ENCODE data around the gene RPL35A. TPM values are rescaled to one million over a fixed set of nuclear protein-coding genes. Genes with fewer than 3 reads are reported as not detected.

RPL35A gene
- total RNA-seq, 1 experiment from 2014 or later = 1,563 TPM

DNA sequence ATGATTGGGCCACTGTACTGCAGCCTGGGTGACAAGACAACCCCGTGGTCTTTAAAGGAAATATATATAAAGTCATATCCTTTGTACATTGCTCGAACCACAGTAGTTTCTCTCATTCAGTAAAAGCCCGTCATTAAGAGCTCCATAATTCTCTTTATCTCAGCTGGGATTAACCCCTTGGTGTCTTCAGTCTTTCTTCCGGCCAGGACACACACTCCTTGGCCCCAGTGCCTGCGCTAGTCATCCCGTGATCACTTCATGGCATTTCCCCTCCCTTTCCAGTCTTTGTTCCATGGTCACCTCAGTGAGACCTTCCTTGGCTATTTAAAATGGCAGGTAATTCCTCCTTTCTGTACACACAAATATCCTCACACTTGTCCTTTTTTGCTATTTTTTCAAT, 3.3 kb downstream of the RPL35A start:
- no peaks in the 10 kb centered on the region; the same call in 1 of the 2 replicates for H3K27me3 Mint-ChIP-seq (ENCODE audit: low read depth)
- no peak overlapping the region for H4K8ac ChIP-seq (replicated peaks; ENCODE audit: insufficient read length, low read depth, low read length)
- no peak overlapping the region for H2BK20ac ChIP-seq (ENCODE audit: low read depth, low read length, poor library complexity, severe bottlenecking)
- H3K4me1 Mint-ChIP-seq = peaks cover 35 to 43% of the 10 kb centered on the region in 2 experiments
- WGBS (ENCODE audit: extremely low coverage, insufficient read length, low lambda C conversion rate) = no CpG with 5 or more reads among the region's 6 CpGs
- H3K27me3 ChIP-seq (ENCODE audit: insufficient read depth, low read length) = no peaks in the 10 kb centered on the region
- H3K23ac ChIP-seq (ENCODE audit: insufficient read length, low read depth, low read length) = no peak overlapping the region
- H3K79me2 ChIP-seq (ENCODE audit: insufficient read depth, low read length) = peaks cover 11% of the 10 kb centered on the region; the same call in 1 of the 2 replicates
- H3K36me3 Mint-ChIP-seq (ENCODE audit: insufficient read depth in 1 of 3, low read depth in 3 of 3) = peaks cover 46 to 68% (median 58%) of the 10 kb centered on the region in 3 experiments
- TF ChIP-seq, protein P1, sequence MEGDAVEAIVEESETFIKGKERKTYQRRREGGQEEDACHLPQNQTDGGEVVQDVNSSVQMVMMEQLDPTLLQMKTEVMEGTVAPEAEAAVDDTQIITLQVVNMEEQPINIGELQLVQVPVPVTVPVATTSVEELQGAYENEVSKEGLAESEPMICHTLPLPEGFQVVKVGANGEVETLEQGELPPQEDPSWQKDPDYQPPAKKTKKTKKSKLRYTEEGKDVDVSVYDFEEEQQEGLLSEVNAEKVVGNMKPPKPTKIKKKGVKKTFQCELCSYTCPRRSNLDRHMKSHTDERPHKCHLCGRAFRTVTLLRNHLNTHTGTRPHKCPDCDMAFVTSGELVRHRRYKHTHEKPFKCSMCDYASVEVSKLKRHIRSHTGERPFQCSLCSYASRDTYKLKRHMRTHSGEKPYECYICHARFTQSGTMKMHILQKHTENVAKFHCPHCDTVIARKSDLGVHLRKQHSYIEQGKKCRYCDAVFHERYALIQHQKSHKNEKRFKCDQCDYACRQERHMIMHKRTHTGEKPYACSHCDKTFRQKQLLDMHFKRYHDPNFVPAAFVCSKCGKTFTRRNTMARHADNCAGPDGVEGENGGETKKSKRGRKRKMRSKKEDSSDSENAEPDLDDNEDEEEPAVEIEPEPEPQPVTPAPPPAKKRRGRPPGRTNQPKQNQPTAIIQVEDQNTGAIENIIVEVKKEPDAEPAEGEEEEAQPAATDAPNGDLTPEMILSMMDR (conservative IDR thresholded peaks at IDR 0.05) = no peak
- no peak overlapping the region for H3K56ac ChIP-seq (ENCODE audit: insufficient read length, low read depth, low read length)
- no peak overlapping the region for H2BK120ac ChIP-seq (ENCODE audit: low read depth, low read length, poor library complexity, severe bottlenecking)
- no peak overlapping the region for H3K4me2 ChIP-seq (ENCODE audit: insufficient read depth, insufficient read length, low read length)
- H4K5ac ChIP-seq (ENCODE audit: insufficient read length, low read depth, low read length) = no peak overlapping the region
- H4K20me1 ChIP-seq (ENCODE audit: control insufficient read depth, insufficient read depth, insufficient read length) = no peaks in the 10 kb centered on the region
- H2AK5ac ChIP-seq (ENCODE audit: insufficient read length, low read length) = no peak overlapping the region
- no peaks in the 10 kb centered on the region for H3K4me1 ChIP-seq (ENCODE audit: insufficient read depth, low read length)
- no peak overlapping the region for H3K27ac ChIP-seq (ENCODE audit: insufficient read length, low read depth, low read length)
- peaks cover 7% of the 10 kb centered on the region for H3K79me1 ChIP-seq (ENCODE audit: insufficient read depth, low read depth, low read length, poor library complexity, severe bottlenecking)
- no peaks in the 10 kb centered on the region for H3K9me3 ChIP-seq (ENCODE audit: control insufficient read depth, low read depth, low read length)
- H3K27ac Mint-ChIP-seq = peak overlapping the region; percentile 20 to 84 (median 65); a peak in 5 of 7 replicates
- no peak overlapping the region for H2BK5ac ChIP-seq (ENCODE audit: insufficient read length, low read length)
- peak overlapping the region; percentile 49 for H3K9ac ChIP-seq (ENCODE audit: extremely low read depth, insufficient read length, low read length)
- H2BK15ac ChIP-seq (ENCODE audit: low read depth, low read length) = no peak overlapping the region
- no peak overlapping the region for H2BK12ac ChIP-seq (ENCODE audit: insufficient read length, low read depth, low read length)
- H4K91ac ChIP-seq (ENCODE audit: insufficient read length, low read depth, low read length) = no peak overlapping the region
- no peak overlapping the region for H3K18ac ChIP-seq (ENCODE audit: insufficient read length, low read depth, low read length)
- H3K9me3 Mint-ChIP-seq = peaks cover 0 to 2% of the 10 kb centered on the region in 2 experiments; a peak in 1 of 5 replicates
- peak overlapping the region; percentile 70 to 98; a peak in 4 of 5 replicates for H3K4me3 Mint-ChIP-seq
- DNase-seq = no peak
- no peak overlapping the region for H2AFZ ChIP-seq (ENCODE audit: low read length)
- no peak overlapping the region for H3T11ph ChIP-seq (ENCODE audit: low read length)
- H3K4ac ChIP-seq (ENCODE audit: low read depth, low read length) = no peak overlapping the region
- peaks cover 10% of the 10 kb centered on the region for H3K23me2 ChIP-seq (ENCODE audit: insufficient read length, low read depth, low read length, poor library complexity, severe bottlenecking)
- no peak overlapping the region for H3K14ac ChIP-seq (ENCODE audit: insufficient read depth, low read length)
